Sigmoid colon (tissue), 7 donors: ENCODE data around the gene GFER. TPM values are rescaled to one million over a fixed set of nuclear protein-coding genes. Genes with fewer than 3 reads are reported as not detected.

Experiments
- DNase-seq: peaks from one replicate; pipeline ENCODE4 v3.0.0-alpha.2; 2019
- H3K27ac ChIP-seq, 4 donors: fragments of 200-600 bp; sonication (generic); one replicate each; pipeline ENCODE4 v1.5.1; 2016 to 2019; ENCODE audit warnings: mild to moderate bottlenecking in 1 of 4
- H3K27me3 ChIP-seq, 3 donors: fragments of 200-600 bp; sonication (generic); one replicate each; pipeline ENCODE4 v1.5.1; 2019; ENCODE audit warnings: mild to moderate bottlenecking in 1 of 3
- H3K36me3 ChIP-seq, 4 donors: fragments of 200-600 bp; sonication (generic); one replicate each; pipeline ENCODE4 v1.5.1; 2016 to 2019
- H3K4me1 ChIP-seq, 4 donors: fragments of 200-600 bp; sonication (generic); one replicate each; pipeline ENCODE4 v1.5.1; 2017 to 2019
- H3K4me3 ChIP-seq, 4 donors: fragments of 200-600 bp; sonication (generic); one replicate each; pipeline ENCODE4 v1.5.1; 2017 to 2019; ENCODE audit warnings: mild to moderate bottlenecking in 2 of 4, moderate library complexity in 1 of 4
- H3K9me3 ChIP-seq, 4 donors: fragments of 200-600 bp in 3 of 4; sonication (generic) in 3 of 4; one replicate each; pipeline versions ENCODE4 v1.5.1 to v1.6.1; 2013 to 2019
- EP300 ChIP-seq, 4 donors: sonication (generic); formaldehyde crosslinking; IDR thresholded peaks; one replicate each; pipeline ENCODE4 v1.6.1; 2017; ENCODE audit warnings: antibody characterized with exemption in 4 of 4
- POLR2A ChIP-seq, 2 donors: fragments of 450-650 bp; IDR thresholded peaks; one replicate each; pipeline ENCODE4 v1.6.1; 2016; ENCODE audit warnings: antibody characterized with exemption in 2 of 2, mild to moderate bottlenecking in 2 of 2, moderate library complexity in 2 of 2
- POLR2AphosphoS5 ChIP-seq, 4 donors: sonication (generic); formaldehyde crosslinking; IDR thresholded peaks; one replicate each; pipeline ENCODE4 v1.6.1; 2017; ENCODE audit warnings: antibody characterized with exemption in 4 of 4
- WGBS, 2 donors: extraction: QIAGEN DNeasy Blood & Tissue Kit; methylation state at CpG; one replicate each; pipeline ENCODE4 v1.1.7; 2013; 5-methylcytosine and 5-hydroxymethylcytosine counted together
- intact Hi-C: fragments of 100-400 bp; cut with DNase I; formaldehyde crosslinking; loops from one replicate; pipeline ENCODE4 v1.15.1; 2023
- polyA plus RNA-seq, 3 donors: library from polyadenylated mRNA; stranded (reverse); fragments of 200-250 nt; gene quantifications; one replicate each; pipeline ENCODE4 v1.2.3, GENCODE V29; 2013
- total RNA-seq, 4 donors: library from RNA; depleted of rRNA; stranded (reverse); fragments of >200 nt; gene quantifications; one replicate each; pipeline ENCODE4 v1.1.0, GENCODE V29; 2016
- TF ChIP-seq, protein P1 (sequence below), 4 experiments: fragments of 450-650 bp in 3 of 4; fragments of 200-600 bp in 1 of 4; IDR thresholded peaks; one replicate each; pipeline ENCODE4 v1.5.1; 2016 to 2019; ENCODE audit warnings: antibody characterized with exemption in 4 of 4, mild to moderate bottlenecking in 3 of 4, moderate library complexity in 2 of 4
- donor health status: healthy with polysubstance abuse.
- donor health status: Bipolar disorder and iron deficiency.
- donor health status: healthy.

Gene GFER
- total and polyA plus RNA-seq, 7 donors: 17.5 to 125 (median 23.8) TPM

GRCh38 chr16:1985466-1986150, 1.6 kb downstream of the GFER start:
- Histone ChIP-seq H3K9me3 (no peaks in the 10 kb centered on the region), H3K27me3 (peaks cover 28 to 49% (median 39%) of the 10 kb centered on the region in 3 donors), H3K27ac (no peak overlapping the region), H3K4me3 (peak overlapping the region in 1 of 4 donors; percentile 94), H3K36me3 (peaks cover 6 to 17% (median 10%) of the 10 kb centered on the region in 4 donors), H3K4me1 (peaks cover 0 to 38% (median 27%) of the 10 kb centered on the region in 4 donors)
- no peak for DNase-seq
- intact Hi-C loops: no loop called here
- whole genome bisulfite sequencing, 2 donors: 48 to 82% methylated on average over 14 of the region's 14 CpGs
- TF ChIP-seq, protein P1, sequence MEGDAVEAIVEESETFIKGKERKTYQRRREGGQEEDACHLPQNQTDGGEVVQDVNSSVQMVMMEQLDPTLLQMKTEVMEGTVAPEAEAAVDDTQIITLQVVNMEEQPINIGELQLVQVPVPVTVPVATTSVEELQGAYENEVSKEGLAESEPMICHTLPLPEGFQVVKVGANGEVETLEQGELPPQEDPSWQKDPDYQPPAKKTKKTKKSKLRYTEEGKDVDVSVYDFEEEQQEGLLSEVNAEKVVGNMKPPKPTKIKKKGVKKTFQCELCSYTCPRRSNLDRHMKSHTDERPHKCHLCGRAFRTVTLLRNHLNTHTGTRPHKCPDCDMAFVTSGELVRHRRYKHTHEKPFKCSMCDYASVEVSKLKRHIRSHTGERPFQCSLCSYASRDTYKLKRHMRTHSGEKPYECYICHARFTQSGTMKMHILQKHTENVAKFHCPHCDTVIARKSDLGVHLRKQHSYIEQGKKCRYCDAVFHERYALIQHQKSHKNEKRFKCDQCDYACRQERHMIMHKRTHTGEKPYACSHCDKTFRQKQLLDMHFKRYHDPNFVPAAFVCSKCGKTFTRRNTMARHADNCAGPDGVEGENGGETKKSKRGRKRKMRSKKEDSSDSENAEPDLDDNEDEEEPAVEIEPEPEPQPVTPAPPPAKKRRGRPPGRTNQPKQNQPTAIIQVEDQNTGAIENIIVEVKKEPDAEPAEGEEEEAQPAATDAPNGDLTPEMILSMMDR (IDR thresholded peaks at IDR 0.05): no peak
- peak in 1 of 2 donors; percentile 41 for TF ChIP-seq POLR2A (IDR thresholded peaks at IDR 0.05)

DNA sequence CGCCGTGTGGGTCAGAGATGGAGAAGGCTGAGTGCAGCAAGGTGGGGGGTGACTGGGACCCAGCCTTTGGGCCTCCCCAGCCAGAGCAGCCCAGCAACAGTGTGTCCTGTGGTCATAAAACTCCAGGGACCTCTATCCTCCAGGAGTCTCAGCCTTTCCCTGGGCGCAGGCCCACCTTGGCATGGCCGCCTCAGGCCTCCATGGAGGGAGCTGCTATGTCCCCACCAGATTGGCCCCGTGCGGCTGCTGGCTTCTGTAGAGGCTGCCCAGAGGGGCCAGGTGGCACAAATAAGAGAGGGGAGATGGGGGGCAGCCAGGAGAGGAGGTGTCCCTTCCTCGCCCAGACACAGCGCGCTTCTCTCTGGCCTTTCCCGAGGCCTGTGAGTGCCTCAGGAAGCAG, 3.2 kb downstream of the GFER start:
- DNase-seq: no peak
- 94% methylated on average over 10 of the region's 10 CpGs for WGBS, 2 donors
- Histone ChIP-seq H3K4me1 (peaks cover 0 to 54% (median 41%) of the 10 kb centered on the region in 4 donors), H3K27ac (no peak overlapping the region), H3K27me3 (peaks cover 34 to 49% (median 41%) of the 10 kb centered on the region in 3 donors), H3K36me3 (peaks cover 6 to 17% (median 10%) of the 10 kb centered on the region in 4 donors), H3K4me3 (no peak overlapping the region), H3K9me3 (no peaks in the 10 kb centered on the region)
- TF ChIP-seq EP300 (IDR thresholded peaks at IDR 0.05) (no peak), POLR2AphosphoS5 (IDR thresholded peaks at IDR 0.05) (no peak), POLR2A (IDR thresholded peaks at IDR 0.05) (no peak)
- TF ChIP-seq, protein P1 (IDR thresholded peaks at IDR 0.05): no peak
- intact Hi-C loops: no loop called here

- 3 to 8% methylated on average over 67 of the region's 67 CpGs for WGBS, 2 donors
- H3K27ac ChIP-seq: no peak within 1 kb of the TSS
- no peak within 1 kb of the TSS for H3K4me3 ChIP-seq
- H3K9me3 ChIP-seq: no peaks in the 10 kb centered on the region
- no peak for DNase-seq
- intact Hi-C loops: no loop called here
- peaks cover 0 to 44% (median 38%) of the 10 kb centered on the region in 4 donors for H3K4me1 ChIP-seq
- H3K27me3 ChIP-seq: peaks cover 37 to 50% (median 49%) of the 10 kb centered on the region in 3 donors
- H3K36me3 ChIP-seq: peaks cover 6 to 17% (median 10%) of the 10 kb centered on the region in 4 donors
- no peak for TF ChIP-seq EP300 (IDR thresholded peaks at IDR 0.05)
- TF ChIP-seq, protein P1 (IDR thresholded peaks at IDR 0.05): no peak
- TF ChIP-seq POLR2AphosphoS5 (IDR thresholded peaks at IDR 0.05): no peak
- TF ChIP-seq POLR2A (IDR thresholded peaks at IDR 0.05): no peak
Observed at GRCh38 chr16:1989209-1990100, 5.5 kb downstream of the GFER start, which contains the start of gene SYNGR3. TSS of gene SYNGR3 (plus strand) at chr16:1989970. CDS start at chr16:1990103, 133 bp downstream.

DNA sequence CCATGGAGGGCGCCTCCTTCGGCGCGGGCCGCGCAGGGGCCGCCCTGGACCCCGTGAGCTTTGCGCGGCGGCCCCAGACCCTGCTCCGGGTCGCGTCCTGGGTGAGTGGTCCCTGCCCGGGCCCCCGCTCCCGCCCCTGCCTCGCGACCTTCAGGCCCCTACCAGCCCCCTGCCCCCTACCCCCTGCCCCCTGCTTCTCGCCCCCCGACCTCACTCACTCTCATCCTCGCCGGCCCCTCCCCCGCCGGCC, 6.0 kb downstream of the GFER start:
- intact Hi-C loops: no loop called here
- H3K4me3 ChIP-seq: no peak overlapping the region
- H3K9me3 ChIP-seq: no peaks in the 10 kb centered on the region
- 2 to 3% methylated on average over 25 of the region's 25 CpGs for WGBS, 2 donors
- peaks cover 37 to 50% (median 49%) of the 10 kb centered on the region in 3 donors for H3K27me3 ChIP-seq
- DNase-seq: no peak
- peaks cover 6 to 17% (median 10%) of the 10 kb centered on the region in 4 donors for H3K36me3 ChIP-seq
- TF ChIP-seq POLR2AphosphoS5 (IDR thresholded peaks at IDR 0.05) (no peak), EP300 (IDR thresholded peaks at IDR 0.05) (no peak), POLR2A (IDR thresholded peaks at IDR 0.05) (no peak)
- TF ChIP-seq, protein P1 (IDR thresholded peaks at IDR 0.05): no peak
- no peak overlapping the region for H3K27ac ChIP-seq
- peaks cover 0 to 39% (median 33%) of the 10 kb centered on the region in 4 donors for H3K4me1 ChIP-seq
